Cerebellar cortex (tissue), 1 donor: ENCODE data around the gene KRT9.

Experiments used
- DNase-seq: peaks from one replicate; pipeline ENCODE4 v3.0.0-alpha.2; 2015; ENCODE audit warnings: low spot score

The KRT9 gene

DNA sequence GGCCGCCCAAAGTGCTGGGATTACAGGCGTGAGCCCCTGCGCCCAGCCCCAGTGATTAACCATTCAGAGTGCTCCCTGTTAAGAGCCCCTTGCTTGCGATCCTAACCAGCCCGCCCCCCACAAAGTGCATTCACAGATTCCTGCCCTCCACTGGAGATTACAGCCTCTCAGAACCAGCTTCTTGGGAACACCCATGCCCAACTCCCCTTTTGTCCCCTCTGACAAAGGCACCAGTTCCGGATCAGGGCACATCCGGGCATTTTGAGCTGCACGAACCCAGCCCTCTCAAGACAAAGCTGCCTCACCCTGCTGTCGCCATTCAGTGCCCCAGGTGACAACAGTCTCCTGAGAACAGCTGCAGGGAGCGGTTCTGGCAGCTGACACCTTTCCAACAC, 42.9 kb downstream of the KRT9 start:
- no peak for DNase-seq

DNA sequence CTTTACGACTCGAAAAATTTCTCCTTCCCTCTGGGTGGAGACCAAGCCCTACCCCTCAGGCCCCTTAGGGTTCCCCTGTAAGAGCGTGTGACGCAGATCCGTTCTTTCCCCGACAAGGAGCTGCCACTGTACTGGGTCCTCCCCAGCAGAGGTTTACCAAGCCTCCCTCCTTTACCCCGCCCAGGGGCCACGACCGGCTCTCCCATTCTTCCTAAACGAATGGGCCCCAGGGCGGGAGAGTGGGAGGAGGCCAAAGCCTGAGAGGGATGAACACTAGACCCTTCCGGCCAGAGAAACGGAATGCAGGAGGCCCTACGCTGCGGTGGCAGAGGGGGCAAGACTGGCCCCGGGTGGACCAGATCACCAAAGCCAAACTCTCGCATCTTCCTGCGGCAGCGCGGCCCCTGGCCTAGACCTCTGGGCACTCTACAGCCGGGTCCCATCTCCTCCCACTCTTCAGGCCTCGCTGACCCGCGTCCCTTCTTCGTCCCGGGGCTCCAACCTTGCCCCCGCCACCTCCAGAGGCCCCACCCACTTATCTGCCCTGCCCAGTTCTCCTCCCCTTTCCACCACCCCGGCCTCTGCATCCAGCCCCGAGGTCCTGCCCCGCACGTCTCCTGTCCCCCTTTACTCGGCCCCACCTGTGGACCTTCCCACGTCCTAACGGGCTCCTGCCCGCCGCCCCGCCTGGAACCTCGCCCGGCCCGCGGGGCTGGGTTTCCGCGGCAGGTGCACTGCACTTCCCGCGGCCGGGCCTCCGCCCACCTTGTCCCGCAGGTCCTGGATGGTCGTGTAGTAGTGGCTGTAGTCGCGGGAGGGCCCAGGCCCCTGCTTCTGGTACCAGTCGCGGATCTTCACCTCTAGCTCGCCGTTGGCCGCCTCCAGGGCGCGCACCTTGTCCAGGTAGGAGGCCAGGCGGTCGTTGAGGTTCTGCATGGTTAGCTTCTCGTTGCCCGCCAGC, 44.5 kb downstream of the KRT9 start:
- DNase-seq = peak; percentile 29

DNA sequence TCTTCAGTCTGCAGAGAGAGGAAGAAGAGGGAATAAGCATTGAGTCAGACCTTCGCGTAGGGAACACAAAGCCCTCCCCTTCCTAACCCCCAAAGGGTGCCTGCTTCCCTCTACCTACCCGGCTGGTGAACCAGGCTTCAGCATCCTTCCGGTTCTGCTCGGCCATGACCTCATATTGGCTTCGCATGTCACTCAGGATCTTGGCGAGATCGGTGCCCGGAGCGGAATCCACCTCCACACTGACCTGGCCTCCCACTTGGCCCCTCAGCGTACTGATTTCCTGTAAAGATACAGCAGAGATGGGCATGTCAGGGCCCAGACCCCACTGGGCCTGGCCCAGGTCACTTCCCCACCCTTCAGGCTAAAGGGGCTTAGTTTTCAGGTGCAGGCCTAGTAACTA, 47.6 kb downstream of the KRT9 start:
- no peak for DNase-seq

DNA sequence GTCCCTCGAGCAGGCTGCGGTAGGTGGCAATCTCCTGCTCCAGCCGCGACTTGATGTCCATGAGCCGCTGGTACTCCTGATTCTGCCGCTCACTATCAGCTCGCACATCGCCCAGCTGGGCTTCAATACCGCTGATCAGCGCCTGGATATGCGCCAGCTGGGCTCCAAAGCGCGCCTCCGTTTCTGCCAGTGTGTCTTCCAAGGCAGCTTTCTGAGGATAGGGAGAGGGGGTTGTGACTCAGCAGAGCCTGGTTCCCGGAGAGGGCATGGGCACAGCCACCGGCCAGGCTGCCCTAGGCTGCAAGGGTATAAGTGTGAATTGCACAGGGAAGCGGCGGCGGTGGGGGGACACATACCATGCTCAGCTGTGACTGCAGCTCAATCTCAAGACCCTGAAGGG, 48.1 kb downstream of the KRT9 start:
- DNase-seq = no peak

DNA sequence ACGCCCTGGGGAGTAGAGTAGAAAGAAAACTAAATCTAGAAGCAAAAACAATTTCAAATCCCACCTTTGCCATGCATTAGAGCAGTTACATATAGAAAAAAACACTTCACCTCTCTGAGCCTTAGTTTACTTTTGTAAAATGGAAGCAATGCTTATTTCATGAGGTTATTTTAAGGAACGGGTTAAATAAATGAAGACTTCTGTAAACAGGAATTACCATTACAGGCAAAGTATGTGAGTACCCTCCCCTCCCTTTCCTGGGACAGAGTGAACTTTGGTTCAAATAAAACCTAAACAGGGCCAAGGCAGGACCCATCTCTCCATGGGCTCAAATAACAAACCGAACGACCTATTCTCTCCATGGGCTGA, 48.6 kb downstream of the KRT9 start:
- DNase-seq = no peak

DNA sequence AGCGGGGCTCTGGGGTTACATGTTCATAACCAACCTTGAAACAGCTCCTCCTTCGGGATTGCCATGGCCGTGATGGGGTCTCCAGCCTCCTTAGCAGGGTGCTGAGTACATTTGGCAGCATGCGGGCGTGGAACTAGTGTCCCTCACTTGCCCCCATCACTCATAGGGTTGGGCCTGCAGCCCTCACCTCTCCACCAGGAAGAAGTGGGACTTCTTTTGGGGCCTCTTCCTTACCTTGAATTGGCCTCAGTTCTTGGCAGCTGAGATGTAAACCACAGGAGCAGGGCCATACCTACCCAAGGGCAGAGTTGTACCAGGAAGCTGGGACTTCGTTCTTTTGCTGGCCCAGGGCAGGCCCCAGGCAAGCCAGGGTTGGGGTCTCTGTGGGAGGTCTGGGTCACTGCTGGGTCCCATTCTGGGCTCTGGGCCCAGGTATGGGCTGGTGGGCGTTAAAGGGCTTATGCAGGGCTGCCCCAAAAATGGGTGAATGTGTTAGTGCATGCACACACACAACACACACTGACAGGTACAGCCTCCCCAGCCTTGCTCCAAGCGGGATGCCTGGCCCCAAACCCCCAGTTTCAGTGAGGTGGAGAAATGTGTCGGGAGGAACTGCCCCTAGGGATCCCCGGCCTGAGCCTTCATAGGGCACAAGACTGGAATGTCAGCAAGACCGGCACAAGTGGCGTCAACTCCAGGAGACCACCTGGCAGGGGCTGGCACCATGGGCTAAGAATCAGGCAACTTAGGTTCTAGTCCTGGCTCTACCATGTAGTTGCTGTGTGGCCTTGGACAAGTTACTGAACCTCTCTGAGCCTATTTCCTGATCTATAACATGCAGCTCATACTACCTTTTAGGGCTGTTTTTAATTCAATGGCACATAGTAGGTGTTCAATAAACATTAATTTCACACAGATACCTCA, 49.3 kb downstream of the KRT9 start:
- DNase-seq = no peak

DNA sequence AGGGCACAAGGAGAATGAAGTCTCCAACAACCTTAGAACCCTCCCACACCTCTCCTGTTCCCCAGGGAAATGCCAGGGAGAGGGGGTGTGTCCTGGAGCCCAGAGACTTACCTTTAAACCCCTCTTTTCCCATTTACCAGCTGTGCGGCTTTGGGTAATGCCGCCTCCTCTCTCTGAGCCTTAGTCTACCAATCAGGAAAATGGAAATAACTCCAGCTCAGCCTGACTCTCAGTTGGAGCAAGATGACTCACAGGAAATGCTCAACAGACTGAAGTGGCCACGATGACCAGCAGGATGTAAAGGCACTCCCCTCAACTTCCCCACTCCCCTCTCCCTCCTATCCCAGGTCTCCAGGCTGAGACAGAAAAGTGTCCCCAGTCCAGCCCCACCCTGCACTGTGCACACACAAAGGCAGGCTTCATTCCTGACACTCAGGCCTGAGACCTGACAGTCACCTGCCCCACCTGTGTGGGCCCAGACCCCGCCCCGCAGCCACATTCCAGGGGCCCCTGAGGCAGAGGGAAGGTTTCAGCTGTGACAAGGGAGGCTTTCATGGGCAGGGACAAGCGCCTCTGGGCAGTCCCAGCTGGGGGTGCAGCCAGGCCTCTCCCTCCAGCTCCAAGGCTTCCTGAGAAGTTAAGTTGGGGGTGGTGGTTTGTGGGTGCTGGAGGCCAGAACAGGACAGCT, 50.1 kb downstream of the KRT9 start:
- no peak for DNase-seq

DNA sequence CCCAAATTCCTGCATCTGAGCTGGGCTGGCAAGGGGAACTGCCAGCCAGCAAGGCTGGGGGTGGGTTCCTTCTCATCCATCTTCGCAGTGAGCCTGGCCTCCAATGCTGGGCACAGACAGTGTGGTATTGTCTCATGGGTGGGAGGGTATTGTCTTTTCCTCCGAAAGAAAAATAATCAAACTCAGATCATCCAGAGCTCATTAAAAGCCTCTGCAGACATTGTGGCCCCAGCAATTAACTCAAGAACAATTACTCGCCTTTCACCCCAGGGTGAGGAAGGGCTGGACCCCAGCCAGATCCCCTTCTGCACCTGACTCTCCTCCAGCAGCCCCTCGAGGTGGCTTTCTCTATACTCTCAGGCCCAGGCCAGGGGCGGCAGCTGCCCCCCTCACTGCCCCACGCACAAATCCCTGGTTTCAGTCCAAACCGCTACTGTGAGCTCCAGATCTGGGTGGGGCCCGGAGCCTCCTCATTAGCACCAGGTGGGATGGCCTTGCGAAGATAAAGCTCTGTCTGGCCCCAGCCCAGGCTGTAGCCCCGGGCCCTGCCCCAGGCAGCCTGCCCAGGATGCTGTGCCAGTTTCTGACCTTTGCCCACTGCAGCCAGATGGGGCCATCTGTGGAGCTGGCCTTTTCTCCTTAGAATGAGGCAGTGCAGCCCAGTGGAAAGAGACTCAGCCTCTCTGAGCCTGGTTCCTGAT, 50.9 kb downstream of the KRT9 start:
- DNase-seq = no peak

DNA sequence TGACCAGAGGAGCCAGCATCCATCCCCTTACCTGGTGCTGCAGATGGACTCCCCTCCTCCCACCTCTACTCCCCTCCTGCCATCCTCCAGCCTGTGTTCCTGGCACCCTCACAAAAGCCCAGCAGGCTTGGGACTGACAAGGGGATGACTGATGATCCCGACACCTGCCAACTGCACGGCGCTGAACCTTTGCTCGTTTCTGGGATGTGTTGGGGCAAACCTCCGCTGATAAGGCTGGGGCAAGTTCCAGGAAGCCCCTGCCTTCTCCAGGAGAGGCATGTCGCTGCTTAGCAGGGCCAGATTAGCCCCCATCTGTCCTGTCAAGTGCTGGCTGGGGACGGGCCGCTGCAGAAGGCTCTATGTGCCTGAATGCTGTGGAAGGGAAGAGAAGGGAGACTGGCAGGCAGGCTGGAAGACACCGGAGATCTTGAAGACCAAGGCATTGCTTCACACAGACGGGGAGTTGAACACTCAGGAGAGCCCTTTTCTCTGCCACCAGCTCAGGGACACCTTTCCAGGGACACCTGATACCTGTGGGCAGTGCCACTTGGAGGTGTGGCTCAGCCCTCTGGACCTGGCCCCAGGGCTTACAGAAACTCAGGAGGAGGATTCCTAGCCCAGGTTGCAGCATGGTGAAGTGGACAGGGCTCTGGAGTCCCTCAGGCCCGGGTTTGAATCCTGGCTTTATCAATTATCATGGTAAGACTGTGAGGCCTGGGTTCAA, 52.2 kb downstream of the KRT9 start:
- peak; percentile 66 for DNase-seq

DNA sequence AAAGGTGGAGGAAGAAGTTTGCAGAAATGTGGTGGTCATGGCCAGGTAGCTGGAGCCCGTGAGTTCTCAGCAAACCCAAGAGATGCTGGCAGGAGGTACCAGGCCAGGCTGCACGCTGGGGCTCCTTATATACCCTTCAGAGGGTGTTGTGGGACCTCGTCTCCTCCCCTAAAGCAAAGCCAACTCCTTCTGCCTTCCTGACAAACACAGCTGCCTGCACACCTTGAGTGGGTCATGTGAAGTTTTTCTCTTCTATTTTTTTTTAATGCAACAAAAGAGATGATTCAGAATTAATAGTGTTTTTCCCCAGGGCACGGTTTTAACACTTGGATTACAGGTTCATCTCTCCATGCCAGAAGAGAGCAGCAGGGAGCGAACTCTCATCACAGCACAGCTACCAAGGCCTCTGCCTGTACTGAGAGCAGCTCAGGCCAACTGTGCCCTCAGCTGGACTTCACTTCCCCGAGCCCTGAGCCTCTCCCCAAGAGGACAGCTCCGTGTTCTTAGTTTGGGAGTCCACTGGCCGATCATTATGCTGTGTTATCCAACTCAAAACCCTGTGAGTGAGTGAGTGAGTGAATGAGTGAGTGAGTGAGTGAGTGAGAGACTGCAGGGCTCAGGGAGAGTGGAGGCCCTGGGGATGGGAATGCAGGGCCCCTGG, 52.9 kb downstream of the KRT9 start, which contains the start of gene KRT15:
TSS of gene KRT15 (minus strand) at position 102 of the 661 bp plus-strand sequence. CDS start at position 39, 63 bp downstream.
- peak; percentile 35 for DNase-seq

DNA sequence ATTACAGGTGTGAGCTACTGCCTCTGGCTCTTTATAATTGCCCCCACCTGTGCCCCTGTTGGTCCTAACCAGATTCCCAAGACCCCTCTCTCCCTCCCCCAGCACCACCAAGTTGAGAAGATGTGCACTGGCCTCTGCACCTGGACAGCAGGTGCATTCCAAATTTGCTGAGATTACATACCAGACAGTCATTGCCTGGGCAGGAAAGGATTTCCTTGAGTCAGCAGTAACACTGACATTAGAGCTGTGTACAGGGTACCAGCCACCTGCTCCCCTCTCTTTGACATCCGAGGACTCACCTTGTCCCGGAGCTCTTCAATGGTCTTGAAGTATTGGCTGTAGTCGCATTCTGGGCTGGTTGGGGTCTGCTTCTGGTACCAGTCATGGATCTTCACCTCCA, 53.8 kb downstream of the KRT9 start:
- no peak for DNase-seq

DNA sequence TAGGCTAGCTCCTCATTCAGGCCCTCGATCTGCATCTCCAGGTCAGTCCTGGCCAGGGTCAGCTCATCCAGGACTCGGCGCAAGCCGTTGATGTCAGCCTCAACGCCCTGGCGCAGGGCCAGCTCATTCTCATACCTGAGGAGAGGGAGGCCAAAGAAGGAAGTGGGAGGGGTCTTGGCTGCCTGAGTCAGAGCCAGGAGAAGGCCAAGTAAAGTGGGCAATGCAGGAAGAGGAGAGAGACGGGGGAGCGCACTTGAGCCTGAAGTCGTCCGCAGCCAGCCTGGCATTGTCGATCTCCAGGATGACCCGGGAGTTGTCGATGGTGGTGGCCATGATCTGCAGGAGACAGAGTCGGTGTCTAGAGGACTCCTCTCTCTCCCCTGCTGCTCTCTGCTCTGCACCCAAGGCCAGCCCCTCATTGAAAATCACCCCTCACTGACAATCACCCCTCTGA, 55.0 kb downstream of the KRT9 start:
- no peak for DNase-seq

DNA sequence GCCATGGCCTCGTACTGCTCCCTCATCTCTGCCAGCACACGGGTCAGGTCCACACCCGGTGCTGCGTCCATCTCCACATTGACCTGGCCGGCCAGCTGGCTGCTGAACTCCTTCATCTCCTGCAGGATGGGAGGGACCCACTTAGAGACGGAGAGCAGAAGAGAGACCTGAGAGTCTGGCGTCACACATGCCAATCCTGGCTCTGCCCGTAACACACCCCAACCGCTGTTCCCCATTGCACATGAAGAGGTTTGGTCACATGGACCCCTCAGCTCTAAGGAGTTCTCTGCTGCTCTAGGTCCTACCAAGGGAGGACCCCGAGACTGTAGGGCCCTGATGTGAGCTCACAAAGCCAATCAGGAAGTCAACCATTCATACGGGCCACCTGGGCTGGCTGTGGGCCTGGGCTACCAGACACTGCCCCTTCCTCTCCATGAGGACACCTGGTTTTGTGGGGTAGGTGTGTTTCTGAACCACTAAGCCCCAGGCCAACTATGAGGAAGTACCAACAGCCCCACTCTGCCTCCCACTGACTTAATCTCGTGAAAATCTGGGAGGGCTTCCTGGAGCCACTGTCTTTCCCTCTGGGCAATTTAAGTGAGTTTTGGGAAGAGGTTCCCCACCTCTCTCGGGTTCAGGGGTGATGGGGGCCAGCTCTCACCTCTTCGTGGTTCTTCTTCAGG, 55.6 kb downstream of the KRT9 start:
- DNase-seq = no peak
